ENCODE results near the gene ZGPAT. TPM values are rescaled to one million over a fixed set of nuclear protein-coding genes. Genes with fewer than 3 reads are reported as not detected.
A peak's percentile ranks its signal among the peaks of the same experiment; 100 is the strongest.

Gene ZGPAT
- polyA plus RNA-seq, 4 donors: 15.1 to 26.0 (median 17.0) TPM

DNA sequence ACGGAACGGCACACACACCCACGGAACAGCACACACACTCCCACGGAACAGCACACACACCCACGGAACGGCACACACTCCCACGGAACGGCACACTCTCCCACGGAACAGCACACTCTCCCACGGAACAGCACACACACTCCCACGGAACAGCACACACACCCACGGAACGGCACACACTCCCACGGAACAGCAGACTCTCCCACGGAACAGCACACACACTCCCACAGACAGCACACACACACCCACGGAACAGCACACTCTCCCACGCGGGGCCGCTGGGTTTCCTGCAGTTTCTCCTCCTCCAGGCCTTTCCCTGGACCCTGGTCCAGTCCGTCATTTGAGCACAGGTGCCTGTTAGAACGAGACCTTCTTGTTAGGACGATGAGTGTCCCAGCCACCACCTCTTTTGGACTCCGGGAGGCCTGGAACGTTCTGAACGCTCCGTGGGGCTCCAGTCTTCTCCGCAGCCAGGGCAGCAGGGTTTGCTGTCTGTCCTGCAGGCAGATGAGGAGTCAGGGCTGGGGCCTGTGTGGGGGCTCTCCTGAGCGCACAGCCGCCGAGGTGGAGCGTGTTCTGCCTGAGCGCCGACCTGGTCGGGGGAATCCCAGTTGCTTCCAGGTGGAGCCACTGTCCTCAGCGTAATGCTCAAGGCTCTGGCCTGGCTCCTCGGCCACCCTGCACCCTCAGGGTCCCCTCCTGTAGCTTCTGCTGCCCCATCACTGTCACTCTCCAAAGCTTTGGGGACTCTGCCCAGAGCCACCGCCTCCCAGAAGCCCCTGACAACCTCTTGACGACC, 29.0 kb upstream of the ZGPAT start:
- no peak for DNase-seq (ENCODE audit: low read depth in 4 of 4, low spot score in 3 of 4)

DNA sequence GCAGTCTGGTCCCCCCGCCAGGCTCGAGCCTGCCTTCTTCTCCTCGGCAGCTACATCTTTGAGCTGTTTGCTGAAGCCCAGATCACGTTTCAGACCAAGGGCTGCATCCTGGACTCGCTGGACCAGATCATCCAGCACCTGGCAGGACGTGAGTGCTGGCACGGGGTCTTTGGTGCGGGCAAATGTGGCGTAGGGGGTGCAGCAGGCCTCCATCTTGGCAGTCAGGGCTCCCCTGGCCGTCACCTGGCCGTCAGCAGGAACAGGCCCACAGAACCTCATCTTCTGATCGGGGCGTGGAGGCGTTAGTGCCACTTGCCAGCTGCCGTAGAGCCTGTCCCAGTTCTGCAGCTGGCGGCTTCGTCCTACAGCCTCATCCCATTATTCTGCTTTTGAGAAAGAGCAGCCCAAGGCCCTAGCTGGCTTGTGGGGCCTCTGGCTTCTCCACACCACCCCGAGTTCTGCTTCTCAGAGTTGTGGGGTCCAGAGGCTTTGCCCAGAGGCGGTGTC, 28.0 kb upstream of the ZGPAT start:
- DNase-seq (ENCODE audit: low read depth in 4 of 4, low spot score in 3 of 4): no peak

DNA sequence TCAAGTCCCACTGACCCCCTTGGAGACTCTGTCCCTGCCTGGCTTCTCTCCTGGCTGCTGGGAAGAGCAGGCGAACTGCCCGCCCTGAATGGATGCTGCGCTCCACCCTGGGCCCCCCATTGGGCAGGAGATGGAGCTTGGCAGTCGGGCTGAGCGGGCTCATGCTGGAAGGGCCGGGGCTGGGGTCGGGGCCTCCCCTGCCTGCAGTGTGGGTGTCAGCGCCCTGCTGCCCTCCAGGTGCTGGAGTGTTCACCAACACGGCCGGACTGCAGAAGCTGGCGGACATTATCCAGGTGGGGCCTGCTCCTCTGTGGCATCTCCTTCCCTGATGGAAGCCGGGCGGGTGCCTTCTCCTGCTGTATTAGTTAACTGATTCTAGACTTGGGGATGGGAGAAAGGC, 27.4 kb upstream of the ZGPAT start:
- DNase-seq (ENCODE audit: low read depth in 4 of 4, low spot score in 3 of 4): no peak

DNA sequence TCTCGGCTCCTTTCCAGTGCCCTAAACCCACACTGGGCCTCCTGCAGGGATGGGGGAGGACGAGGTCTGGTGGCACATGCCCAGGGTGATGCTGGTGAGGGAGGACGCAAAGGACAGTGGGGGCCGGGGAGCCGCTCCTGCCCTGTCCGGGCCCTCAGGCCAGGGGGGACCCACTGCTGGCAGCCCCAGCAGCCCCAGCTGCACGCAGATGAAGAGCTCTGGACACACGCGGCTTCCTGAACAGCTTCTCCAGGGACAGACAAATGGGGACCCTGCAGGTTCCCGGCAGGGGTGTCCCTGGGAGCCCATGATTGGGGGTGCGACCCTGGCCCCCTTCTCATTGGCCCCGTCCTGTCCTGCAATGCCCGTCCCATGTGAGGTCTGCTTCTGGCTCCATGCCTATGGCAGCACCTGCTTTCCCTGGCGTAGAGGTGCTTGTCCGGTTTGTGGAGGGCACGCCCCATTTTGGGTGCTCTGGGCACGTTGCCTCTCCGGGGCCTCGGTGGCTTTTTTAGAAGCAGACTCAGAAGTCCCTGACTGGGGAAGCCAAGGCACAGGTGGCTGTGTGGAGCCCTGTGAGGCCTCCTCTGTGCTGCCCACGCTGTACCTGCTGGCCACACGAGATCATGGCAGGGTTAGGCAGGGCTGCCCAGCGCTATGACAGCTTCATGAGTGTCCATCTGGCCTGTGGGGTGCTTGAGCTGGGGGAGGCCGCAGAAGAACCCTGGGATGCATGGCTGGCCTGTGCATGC, 26.8 kb upstream of the ZGPAT start:
- DNase-seq (ENCODE audit: low read depth in 4 of 4, low spot score in 3 of 4): no peak

DNA sequence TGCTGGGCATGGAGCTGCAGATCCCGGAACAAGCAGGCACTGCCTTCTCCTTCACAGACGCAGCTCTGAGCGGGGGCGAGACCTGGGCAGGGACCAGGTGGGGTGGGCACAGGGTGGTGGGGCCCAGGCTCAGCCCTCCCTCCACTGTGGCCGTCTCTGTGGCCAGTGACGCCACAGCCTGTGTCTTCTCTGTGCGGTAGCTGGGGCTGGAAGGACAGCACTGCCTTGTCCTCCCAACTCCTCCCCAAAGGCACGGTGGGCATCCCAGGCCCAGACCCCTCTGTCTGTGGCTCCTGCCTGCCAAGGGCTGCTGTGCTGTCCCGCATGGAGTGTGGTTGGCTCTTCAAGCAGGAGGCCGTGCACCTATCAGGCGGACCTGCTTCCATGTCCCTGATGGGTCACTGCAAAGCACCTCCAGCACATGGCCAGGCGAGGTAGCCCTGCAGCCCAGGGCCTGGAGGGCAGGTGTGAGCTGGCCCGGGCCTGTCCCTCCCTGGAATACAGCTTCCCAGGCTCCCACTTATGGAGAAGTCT, 26.2 kb upstream of the ZGPAT start:
- no peak for DNase-seq (ENCODE audit: low read depth in 4 of 4, low spot score in 3 of 4)

DNA sequence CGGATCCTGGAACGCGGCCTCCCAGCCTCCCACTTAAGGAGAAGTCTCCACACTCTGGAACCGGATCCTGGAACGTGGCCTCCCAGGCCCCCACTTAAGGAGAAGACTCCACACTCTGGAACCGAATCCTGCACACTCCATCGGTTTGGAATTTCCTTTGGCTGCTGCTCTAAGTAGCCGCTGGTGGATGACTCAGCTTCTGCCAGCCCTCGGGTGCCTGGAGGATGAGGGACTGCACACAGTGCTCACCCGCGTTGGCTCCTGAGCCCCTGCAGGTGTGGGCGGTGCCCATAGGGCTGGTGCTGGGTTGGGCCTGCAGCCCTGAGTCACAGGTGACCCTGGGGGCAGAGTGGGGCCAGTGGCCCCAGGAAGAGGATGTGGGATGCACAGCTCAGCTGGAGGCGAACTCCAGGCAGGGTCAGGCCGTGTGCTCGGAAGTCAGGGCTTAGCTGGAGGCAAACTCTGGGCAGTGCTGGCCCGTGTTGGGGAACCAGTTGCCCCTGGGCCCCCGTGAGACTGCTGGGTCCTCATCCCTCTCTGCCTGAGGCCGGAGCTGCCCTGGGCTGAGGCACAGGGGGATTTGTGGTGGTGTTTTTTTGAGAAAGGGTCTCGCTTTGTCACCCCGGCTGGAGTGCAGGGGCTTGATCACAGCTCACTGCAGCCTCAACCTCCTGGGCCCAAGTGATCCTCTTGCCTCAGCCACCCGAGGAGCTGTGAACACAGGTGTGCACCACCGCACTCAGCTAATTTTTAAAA, 25.3 kb upstream of the ZGPAT start:
- DNase-seq (ENCODE audit: low read depth in 4 of 4, low spot score in 3 of 4): no peak

DNA sequence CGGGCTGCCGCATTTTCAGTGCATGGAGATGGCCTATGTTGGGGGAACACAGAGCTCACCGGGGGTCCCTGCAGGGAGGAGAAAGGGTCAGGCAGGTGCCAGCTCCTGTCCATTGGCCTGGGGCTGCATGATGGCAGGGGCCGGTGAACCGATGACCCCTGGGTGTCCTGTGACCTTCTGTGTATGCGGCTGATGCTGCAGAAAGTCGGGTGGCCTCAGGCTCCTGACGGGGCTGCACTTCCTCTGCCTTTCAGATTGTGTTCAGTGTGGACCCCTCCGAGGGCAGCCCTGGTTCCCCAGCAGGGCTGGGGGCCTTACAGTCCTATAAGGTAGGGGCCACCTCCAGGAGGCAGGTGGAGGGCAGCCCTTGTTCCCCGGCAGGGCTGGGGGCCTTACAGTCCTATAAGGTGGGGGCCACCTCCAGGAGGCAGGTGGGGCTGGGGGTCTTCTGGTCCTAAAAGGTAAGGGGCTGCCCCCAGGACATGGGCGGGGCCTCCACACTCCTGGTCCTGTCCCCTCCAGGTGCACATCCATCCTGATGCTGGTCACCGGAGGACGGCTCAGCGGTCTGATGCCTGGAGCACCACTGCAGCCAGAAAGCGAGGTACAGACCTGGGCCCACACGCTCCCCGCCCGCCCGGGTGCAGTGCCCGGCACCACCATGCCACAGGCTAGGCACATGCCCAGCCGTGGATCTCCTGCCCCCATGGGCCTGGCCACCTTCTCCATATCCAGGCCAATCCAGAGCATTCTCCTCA, 22.4 kb upstream of the ZGPAT start:
- DNase-seq (ENCODE audit: low read depth in 4 of 4, low spot score in 3 of 4): no peak

DNA sequence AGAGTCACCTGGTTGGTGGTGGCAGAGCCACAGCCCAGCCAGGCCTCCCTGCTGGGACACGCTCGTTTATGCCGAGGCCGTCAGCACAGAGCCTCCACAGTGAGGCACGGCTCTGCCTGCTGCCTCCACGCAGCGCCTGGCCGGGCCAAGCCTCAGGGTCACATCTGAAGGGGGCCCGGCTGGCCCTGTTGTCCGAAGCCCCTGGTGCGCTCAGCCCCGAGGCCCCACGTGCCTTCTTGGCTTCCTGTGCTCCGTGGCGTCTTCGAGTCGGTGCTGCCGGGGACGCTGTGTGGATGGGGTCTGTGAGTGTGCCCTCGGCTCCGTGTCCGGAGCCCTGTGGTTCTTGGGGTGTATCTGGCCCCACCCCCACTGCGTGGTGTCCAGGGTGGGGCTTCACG, 21.7 kb upstream of the ZGPAT start:
- DNase-seq (ENCODE audit: low read depth in 4 of 4, low spot score in 3 of 4): no peak

DNA sequence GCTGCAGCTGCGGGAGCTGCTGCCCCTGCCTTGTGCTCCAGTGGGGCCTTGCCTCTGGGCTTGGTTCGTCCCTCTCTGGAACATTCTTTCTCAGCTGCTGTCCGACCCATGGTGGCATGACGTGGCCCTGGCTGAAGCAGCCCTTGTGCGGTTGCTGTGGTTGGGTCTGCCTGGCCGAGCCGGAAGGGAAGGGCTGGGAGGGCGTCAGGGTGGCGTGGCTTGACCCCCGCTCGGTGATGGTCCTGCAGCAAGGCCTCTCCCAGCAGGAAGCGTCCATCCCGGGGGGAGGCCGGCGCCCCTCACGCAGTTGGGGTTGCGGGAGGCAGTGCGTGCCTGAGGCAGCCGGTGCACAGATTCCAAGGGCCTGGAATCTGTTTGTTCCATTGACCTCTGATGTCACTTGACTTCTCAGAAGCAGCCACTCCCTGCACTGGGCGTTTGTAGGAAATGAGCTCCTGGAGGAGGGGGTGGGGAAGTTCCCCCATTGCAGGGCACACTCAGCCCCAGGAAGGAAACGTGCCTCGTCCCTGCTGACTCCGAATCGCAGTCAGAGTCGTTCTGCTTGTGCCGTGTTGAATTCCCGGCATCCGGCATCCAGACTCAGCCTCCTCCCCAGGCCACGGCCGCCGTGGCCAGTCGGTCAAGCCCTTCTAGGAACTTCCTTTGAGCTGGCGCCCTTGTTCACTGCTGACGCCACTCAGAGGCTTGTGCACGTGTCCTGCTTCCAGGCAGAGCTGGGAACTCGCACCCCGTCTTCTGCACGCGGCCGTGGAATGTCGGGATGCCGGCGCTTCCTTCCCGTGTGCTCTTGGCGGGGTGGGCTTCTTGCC, 21.1 kb upstream of the ZGPAT start:
- DNase-seq (ENCODE audit: low read depth in 4 of 4, low spot score in 3 of 4): peak in 1 of 4 donors; percentile 31

DNA sequence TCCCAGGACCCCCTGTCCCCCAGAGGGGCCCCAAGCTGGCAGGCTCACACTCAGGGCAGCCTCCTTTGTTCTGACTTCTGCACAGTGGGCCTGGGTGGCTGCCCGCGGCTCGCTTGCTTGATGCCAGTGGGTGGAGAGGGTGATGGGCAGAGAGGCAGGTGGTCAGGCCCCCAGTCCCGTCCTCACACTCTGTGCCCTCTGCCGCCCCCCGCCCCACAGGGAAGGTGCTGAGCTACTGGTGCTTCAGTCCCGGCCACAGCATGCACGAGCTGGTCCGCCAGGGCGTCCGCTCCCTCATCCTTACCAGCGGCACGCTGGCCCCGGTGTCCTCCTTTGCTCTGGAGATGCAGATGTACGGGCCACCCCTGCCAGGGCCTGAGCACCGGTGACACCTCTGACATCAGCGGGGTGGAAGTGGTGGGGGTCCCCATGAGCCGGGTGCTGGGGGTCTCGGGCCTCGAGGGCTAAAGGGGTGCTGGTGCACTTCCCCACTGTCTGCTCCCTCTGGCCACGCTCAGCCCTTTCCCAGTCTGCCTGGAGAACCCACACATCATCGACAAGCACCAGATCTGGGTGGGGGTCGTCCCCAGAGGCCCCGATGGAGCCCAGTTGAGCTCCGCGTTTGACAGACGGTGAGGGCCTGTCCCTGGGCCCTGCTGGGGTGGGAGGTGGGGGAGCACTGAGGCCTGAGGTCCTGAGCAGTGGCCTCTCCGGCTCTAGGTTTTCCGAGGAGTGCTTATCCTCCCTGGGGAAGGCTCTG, 20.2 kb upstream of the ZGPAT start:
- DNase-seq (ENCODE audit: low read depth in 4 of 4, low spot score in 3 of 4): no peak

DNA sequence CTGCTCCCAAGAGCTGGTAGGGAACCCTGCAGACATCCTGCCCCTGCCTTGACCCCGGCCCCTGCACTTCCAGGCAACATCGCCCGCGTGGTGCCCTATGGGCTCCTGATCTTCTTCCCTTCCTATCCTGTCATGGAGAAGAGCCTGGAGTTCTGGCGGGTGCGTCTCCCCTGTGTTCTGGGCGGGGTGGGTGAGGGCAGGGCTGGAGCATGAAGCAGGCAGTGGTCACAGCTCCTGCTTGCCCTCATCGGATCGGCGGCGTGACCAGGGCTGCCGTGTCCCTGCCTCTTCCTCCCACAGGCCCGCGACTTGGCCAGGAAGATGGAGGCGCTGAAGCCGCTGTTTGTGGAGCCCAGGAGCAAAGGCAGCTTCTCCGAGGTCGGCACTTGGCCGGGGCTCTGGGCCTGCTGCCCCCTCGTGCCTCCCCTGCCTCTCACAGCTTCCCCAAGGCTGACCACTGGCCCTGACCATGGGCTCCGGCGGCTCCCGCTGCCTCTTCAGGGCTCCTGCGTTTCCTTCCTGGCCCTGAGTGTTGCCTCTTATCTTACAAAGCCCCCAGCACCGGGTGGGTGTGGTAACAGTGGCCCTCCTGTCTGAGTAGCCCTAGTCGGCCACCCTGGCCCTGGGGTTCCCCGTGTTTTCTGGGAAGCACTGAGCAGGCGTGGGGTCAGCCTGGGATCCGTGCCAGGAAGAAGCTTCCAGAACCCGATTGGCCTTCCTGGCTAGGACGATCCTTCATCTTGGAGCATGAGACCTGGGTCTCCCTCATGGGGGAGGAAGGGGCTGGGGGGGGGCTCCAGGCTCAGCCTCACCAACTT, 19.4 kb upstream of the ZGPAT start:
- no peak for DNase-seq (ENCODE audit: low read depth in 4 of 4, low spot score in 3 of 4)

DNA sequence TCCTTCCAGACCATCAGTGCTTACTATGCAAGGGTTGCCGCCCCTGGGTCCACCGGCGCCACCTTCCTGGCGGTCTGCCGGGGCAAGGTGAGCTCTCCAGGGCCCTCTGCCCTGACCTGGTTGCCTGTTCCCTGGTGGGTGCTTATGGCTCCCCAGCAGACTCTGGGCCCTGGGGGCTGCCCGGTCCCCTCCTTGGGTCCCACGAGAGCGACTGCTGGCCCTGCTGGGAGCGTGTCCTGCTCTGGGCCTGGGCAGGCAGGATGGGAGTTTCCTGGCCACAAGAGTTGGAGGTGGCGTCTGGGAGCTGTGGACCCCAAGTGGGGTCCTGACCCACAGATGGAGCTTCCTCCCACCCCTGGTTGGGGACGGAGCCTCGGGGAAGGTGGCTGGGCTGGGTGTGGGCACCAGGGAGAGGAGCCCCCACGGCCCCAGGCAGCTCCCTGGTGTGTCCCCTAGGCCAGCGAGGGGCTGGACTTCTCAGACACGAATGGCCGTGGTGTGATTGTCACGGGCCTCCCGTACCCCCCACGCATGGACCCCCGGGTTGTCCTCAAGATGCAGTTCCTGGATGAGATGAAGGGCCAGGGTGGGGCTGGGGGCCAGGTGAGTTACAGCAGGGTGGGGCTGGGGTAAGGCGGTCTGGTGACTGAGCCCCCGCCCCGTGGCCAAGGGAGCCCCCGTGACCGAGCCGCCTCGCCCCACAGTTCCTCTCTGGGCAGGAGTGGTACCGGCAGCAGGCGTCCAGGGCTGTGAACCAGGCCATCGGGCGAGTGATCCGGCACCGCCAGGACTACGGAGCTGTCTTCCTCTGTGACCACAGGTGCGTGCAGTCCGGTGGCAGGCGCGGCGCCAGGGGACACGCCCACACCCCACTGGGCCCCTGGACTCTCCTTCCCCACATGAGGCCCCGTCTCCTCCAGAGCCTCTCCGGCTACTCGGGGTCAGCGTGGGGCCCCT, 18.5 kb upstream of the ZGPAT start:
- no peak for DNase-seq (ENCODE audit: low read depth in 4 of 4, low spot score in 3 of 4)

DNA sequence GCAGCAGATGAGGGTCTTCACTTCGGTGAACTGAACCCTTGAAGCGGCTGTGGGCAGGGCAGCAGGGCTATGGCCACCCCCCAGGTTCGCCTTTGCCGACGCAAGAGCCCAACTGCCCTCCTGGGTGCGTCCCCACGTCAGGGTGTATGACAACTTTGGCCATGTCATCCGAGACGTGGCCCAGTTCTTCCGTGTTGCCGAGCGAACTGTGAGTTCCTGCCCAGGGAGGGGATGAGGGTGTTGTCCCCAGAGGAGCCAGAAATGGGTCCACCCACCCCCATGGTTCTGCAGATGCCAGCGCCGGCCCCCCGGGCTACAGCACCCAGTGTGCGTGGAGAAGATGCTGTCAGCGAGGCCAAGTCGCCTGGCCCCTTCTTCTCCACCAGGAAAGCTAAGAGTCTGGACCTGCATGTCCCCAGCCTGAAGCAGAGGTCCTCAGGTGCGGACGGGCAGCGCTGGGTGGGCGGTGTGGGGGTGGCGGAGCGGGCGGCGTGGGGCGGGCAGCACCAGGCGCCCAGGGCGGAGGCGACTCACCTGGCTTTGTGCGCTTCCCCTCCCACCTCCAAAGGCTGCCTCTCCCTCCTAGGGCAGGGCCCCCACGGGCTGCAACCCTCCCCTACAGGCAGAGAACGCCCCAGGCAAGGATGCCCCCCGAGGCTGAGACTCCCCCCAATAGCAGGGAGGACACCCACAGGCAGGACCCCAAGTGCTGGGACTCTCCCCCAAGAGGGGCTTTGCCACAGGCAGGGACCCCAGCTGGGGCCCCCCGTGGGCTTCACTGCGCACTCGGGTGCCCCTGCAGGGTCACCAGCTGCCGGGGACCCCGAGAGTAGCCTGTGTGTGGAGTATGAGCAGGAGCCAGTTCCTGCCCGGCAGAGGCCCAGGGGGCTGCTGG, 17.6 kb upstream of the ZGPAT start:
- DNase-seq (ENCODE audit: low read depth in 4 of 4, low spot score in 3 of 4): no peak

DNA sequence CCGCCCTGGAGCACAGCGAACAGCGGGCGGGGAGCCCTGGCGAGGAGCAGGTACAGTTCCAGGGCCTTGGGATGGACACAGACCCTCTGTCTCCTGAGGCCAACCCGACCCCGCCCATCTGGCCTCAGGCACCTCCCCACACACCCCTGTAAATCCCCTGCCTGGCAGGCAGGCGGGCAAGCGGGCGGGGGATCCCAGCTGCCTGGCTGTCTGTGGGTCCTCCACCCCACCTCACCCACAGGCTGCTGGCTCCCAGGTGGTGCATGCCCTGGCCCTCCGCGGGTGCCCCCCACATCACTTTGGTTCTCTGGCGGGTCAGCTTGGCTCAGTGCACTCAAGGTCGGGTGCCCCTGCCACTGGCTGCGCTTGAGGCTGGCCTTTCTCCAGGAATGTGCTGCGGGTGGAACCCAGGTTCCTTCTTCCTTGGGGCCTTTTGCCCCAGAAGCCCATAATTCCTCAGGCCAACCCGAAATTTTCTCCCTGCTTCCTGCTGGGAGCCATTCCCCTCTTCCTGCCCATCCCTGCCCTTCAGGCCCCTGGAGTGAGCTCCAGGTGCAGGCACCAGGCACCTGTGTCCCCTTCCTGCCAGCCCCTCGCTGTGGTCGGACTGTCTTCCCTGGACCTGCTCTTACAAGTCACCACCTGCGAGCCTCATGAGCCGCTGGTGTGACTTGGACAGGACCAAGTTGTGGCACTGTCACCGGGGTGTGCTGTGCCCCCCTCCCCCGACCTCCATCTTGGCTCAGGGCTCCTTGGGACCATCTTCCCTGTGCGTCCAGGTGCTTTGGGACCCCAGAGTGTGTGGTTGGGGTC, 16.7 kb upstream of the ZGPAT start:
- no peak for DNase-seq (ENCODE audit: low read depth in 4 of 4, low spot score in 3 of 4)

Measured in left renal pelvis (tissue), 4 donors.